DMS 273 treated with DMSO at 0.1 percent for 48 hours (cell line): ENCODE measurements around the gene NOTCH1.
"Not testable (repeated sequence)": the region's sequence is repeated elsewhere in the genome, so short reads cannot be mapped to it uniquely, and the experiment has no call there.

ENCODE experiments used
- DNase-seq: peaks from one replicate; lab custom pipeline; 2025; lab: John Stamatoyannopoulos, UW

The NOTCH1 gene

GRCh38 chr9:136564379-136564988 is 18.6 kb upstream of the NOTCH1 start:
- DNase-seq, result no peak

- DNase-seq, result no peak
Measured at GRCh38 chr9:136563646-136564325, 17.9 kb upstream of the NOTCH1 start.

GRCh38 chr9:136562746-136563495 is 17.1 kb upstream of the NOTCH1 start:
- no peak for DNase-seq

- DNase-seq, result no peak
Measured at GRCh38 chr9:136561779-136562178, 15.9 kb upstream of the NOTCH1 start.

GRCh38 chr9:136560586-136560985 is 14.7 kb upstream of the NOTCH1 start:
- no peak for DNase-seq

GRCh38 chr9:136559371-136559770 is 13.5 kb upstream of the NOTCH1 start:
- not testable (repeated sequence) for DNase-seq

GRCh38 chr9:136558846-136559245 is 13.0 kb upstream of the NOTCH1 start:
- not testable (repeated sequence) for DNase-seq

GRCh38 chr9:136558373-136558772 is 12.5 kb upstream of the NOTCH1 start:
- DNase-seq, result no peak

GRCh38 chr9:136557036-136557435 is 11.2 kb upstream of the NOTCH1 start:
- DNase-seq, result no peak

- no peak for DNase-seq
Measured at GRCh38 chr9:136556166-136556565, 10.3 kb upstream of the NOTCH1 start.

- no peak for DNase-seq
Measured at GRCh38 chr9:136554870-136555269, 9.0 kb upstream of the NOTCH1 start.

- no peak for DNase-seq
Measured at GRCh38 chr9:136553581-136553980, 7.7 kb upstream of the NOTCH1 start.

- no peak for DNase-seq
Measured at GRCh38 chr9:136552117-136552703, 6.4 kb upstream of the NOTCH1 start.

GRCh38 chr9:136551401-136552116 is 5.7 kb upstream of the NOTCH1 start:
- no peak for DNase-seq

GRCh38 chr9:136550439-136551289 is 4.8 kb upstream of the NOTCH1 start:
- no peak for DNase-seq

- DNase-seq, result no peak
Measured at GRCh38 chr9:136549010-136549980, 3.4 kb upstream of the NOTCH1 start.

GRCh38 chr9:136547508-136548215 is 1.8 kb upstream of the NOTCH1 start:
- no peak for DNase-seq

GRCh38 chr9:136546697-136547501 is 1.1 kb upstream of the NOTCH1 start:
- DNase-seq, result no peak

- DNase-seq, result no peak
Measured at GRCh38 chr9:136545692-136545964, 220 bp downstream of the NOTCH1 start.
